NCI-H2227 (cell line): ENCODE results near the gene CELF5.
"Not testable (repeated sequence)": the region's sequence is repeated elsewhere in the genome, so short reads cannot be mapped to it uniquely, and the experiment has no call there.

Experiments
- DNase-seq: peaks from one replicate; lab custom pipeline; 2025; ENCODE audit not compliant: unreplicated experiment; lab: John Stamatoyannopoulos, UW

The CELF5 gene

GRCh38 chr19:3270902-3271301, 46.4 kb downstream of the CELF5 start:
- peak; percentile 97 for DNase-seq

DNA sequence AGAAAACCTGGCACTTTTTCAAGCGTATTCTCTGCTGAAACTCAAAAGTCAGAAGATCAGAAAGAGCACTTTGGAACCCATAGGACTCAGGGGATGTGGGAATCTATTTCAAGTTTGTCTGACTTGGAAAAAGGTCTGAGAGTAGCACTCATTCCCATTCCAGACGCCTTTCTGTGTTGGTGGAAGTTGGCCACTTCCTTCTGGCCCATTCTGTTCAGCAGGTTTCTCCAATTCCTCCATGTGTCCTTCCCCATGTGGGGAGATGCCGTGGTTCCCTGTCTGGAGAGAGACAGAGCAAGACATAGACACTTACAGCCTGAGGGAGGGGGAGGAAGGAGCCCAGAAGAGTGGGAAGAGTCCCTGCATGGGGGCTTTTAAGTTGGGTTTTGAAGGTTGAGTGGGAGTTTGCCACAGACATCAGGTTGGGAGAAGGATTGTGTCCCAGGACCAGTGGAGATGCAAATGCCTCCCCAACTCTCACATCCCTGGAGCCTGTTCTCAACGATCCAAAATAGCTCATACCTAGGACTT, 48.0 kb downstream of the CELF5 start:
- DNase-seq = no peak

GRCh38 chr19:3272952-3273351, 48.5 kb downstream of the CELF5 start:
- DNase-seq = no peak

- DNase-seq = no peak
Observed at GRCh38 chr19:3274245-3274941, 49.9 kb downstream of the CELF5 start.

- peak; percentile 83 for DNase-seq
Observed at GRCh38 chr19:3274942-3275582, 50.6 kb downstream of the CELF5 start.

DNA sequence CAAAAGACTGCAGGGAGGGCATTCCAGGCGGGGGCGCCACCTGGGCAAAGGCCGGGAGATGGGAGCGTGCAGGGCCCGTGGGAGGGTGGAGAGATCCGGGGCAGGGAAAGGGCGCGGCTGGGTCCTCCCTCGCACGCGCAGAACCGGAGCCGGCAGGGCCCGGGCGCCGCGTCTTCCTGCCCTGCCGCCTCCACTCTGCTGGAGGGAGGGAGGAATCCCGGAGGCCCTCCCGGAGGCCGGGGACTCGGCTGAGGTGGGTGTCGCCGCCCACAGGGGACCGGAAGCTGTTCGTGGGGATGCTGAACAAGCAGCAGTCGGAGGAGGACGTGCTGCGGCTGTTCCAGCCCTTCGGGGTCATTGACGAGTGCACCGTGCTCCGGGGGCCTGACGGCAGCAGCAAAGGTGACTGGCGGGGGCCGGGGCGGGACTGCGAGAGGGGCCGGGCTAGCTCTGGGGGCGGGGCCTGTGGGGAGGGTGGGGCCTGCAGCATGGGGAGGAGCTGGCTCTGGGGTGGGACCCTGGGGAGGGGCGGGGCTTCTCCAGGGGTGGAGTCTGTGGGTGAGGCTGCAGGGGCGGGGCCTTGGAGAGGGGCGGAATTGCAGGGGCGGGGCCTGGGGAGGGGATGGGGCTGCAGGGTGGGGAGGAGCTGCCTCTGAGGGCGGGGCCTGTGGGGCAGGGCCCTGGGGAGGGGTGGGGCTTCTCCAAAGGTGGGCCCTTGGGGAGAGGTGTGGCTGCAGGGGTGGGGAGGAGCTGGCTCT, 51.3 kb downstream of the CELF5 start:
- DNase-seq = peak; percentile 85

GRCh38 chr19:3276341-3276799, 51.9 kb downstream of the CELF5 start:
- peak; percentile 85 for DNase-seq

DNA sequence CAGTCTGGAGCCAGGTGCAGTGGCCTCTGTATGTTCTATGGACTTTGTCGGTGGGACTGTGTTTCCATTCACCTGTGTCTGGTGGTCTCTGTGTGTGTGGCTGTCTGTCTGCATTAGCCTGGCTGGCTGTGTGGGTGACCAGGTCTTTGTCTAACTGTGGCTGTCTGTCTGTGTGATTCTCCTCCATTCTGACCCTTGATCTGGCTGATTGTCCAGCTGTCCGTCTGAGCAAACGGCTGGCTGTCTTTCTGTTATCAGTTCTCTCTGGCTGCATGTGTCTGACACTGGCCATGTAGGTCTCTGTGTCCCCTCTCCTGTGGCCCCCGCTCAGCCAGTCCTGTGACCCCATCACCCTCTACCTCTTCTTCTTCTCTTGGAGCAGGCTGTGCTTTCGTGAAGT, 53.2 kb downstream of the CELF5 start:
- no peak for DNase-seq

DNA sequence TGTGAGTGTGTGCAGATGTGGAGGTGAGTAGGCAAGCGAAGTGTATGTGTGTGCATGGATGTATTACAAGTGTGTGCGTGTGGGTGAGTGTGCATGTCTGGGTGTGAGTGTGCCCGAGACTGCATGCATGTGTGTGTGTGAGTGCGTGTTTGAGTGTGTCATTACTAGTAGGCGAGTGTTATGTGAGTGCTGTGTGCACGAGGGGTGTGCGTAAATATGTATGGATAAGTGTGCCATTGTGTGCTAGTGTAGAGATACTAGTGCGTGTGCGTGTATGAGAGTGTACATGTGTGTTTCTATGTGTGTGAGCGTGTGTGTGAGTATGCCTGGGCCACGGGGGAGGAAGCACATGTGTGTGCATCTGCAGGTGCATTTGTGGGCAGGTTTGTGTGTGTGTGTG, 53.8 kb downstream of the CELF5 start:
- DNase-seq = no peak

GRCh38 chr19:3278749-3279148, 54.3 kb downstream of the CELF5 start:
- no peak for DNase-seq

- DNase-seq = no peak
Observed at GRCh38 chr19:3279306-3279705, 54.8 kb downstream of the CELF5 start.

DNA sequence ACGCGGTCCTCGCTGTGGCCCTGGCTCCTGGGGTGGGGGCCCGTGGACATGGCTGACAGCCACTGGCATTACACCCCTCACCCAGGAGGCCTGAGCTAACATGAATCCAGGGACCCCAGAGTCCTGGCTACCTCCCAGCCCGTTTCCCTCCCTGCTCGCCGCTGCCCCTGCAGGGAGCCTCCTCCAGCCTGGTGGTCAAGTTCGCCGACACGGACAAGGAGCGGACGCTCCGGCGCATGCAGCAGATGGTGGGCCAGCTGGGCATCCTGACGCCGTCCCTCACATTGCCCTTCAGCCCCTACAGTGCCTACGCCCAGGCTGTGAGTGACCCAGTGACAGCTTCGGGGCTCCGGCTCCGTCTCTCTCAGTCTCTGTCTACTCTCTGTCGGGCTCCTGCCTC, 56.6 kb downstream of the CELF5 start:
- DNase-seq = no peak

- no peak for DNase-seq
Observed at GRCh38 chr19:3282155-3282554, 57.7 kb downstream of the CELF5 start.

DNA sequence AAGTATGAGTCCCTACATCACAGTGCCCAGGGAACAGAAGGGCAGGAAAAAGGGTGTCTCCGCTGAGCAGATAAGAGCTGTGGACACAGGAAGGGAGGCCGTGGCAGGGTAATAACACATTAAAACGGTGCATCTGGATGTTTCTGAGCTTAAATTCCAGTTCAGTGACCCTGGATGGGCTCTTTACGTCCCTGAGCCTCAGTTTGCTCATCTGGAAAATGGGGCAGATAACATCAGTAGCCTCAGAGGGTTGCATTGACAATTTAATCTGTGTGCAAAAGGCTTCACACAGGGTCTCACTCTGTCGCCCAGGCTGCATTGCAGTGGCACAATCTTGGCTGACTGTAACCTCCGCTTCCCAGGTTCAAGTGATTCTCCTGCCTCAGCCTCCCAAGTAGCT, 58.1 kb downstream of the CELF5 start:
- no peak for DNase-seq

DNA sequence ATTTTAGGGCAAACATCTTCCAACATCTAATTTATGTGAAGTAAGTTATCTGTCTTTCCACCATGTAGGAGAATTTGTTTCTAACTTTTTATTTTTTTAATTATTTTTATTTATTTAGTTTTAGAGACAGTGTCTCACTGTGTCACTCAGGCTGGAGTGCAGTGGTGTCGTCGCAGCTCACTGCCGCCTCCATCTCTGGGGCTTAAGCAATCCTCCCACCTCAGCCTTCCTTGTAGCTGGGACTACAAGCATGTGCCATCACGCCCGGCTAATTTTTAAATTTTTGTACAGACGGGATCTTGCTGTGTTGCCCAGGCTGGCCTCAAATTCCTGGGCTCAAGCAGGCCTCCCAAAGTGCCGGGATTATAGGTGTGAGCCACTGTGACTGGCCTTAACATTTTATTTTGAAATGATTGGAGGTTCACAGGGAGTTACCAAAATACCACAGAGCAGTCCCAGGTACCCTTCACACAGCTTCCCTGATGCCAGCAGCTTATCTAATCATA, 58.8 kb downstream of the CELF5 start:
- DNase-seq = no peak

- DNase-seq = no peak
Observed at GRCh38 chr19:3283886-3284657, 59.6 kb downstream of the CELF5 start.

GRCh38 chr19:3284759-3285646, 60.5 kb downstream of the CELF5 start:
- peak; percentile 28 for DNase-seq

DNA sequence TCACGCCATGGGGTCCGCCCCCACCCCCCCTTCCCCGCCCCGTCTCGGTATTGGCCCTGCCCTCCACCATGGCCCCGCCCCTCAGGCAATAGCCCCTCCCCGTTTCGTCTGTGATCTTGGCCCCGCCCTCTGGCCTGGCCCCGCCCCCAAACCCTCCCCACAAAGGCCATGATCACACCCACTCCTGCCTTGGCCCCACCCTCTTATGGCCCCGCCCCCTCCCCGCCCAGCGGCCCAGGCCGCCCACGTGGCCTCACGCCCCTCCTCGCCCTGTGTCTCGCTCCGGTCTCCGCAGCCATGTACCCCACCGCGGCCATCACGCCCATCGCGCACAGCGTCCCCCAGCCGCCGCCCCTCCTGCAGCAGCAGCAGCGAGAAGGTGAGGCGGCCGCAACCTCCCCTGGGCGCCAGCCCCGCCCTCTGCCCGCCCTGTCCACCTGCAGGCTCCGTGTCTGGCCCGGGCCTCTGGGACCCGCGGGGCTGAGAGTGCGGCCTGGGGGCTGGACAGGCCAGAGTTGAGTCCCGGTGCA, 61.3 kb downstream of the CELF5 start:
- no peak for DNase-seq

DNA sequence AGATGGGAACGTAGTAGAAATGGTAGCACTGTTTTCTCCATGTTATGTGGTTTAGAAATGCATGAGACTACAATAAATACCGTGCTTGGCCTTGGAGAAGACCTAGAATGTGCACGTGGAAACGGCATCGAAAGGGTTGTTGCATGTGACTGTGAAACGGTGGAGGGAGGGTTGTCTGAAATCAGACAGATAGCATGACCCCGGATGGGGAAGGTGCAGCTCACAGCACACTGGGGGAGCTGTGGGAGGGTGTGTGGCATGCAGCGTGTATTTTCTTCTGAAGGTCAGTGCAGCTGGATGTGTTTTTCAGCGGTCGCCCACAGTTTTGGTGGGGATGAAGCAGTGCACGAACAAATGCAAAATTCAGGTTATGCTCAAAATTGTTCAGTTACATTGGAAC, 63.4 kb downstream of the CELF5 start:
- no peak for DNase-seq

GRCh38 chr19:3288437-3288836, 64.0 kb downstream of the CELF5 start:
- DNase-seq = not testable (repeated sequence)
